HEK293 (cell line): Measurements from ENCODE around the gene CTSE.
A peak's percentile ranks its signal among the peaks of the same experiment; 100 is the strongest.

Source experiments
- CTCF ChIA-PET: fragments of 350-600 bp; formaldehyde crosslinking; extraction: SDS; loops from one replicate; lab custom pipeline; 2021; ENCODE audit warnings: antibody characterized with exemption; lab: Yijun Ruan, JAX
- POLR2A ChIA-PET: fragments of 300-600 bp; formaldehyde crosslinking; extraction: SDS; loops from one replicate; lab custom pipeline; 2020; ENCODE audit warnings: antibody characterized with exemption, inconsistent platforms; lab: Yijun Ruan, JAX
- H3K27ac ChIP-seq: fragments of 200-500 bp; sonication (Bioruptor generic); 2 replicates; pipeline ENCODE4 v1.5.1; 2014; ENCODE audit warnings: low read depth, low read length, control low read depth, inconsistent platforms; ENCODE audit errors: extremely low read depth
- H3K36me3 ChIP-seq, 2 experiments: fragments of 200-500 bp in 1 of 2; sonication (Bioruptor generic) in 1 of 2; 1 replicate in 1 of 2; 2 replicates in 1 of 2; pipeline ENCODE4 v1.5.1; 2014 to 2017; ENCODE audit warnings: inconsistent platforms in 2 of 2, low read length in 2 of 2; ENCODE audit not compliant: control insufficient read depth in 2 of 2, insufficient read depth in 1 of 2
- H3K4me1 ChIP-seq: fragments of 200-500 bp; sonication (Bioruptor generic); 2 replicates; pipeline ENCODE4 v1.5.1; 2014; ENCODE audit warnings: mild to moderate bottlenecking, low read length, inconsistent platforms; ENCODE audit not compliant: control insufficient read depth, insufficient read depth
- H3K4me3 ChIP-seq: 2 replicates; pipeline ENCODE4 v1.5.1; 2011; ENCODE audit warnings: low read depth, mild to moderate bottlenecking, control low read depth, low read length, moderate library complexity
- H3K9me3 ChIP-seq: fragments of 200-500 bp; sonication (Bioruptor generic); 2 replicates; pipeline ENCODE4 v1.5.1; 2014; ENCODE audit warnings: low read depth, low read length, inconsistent platforms; ENCODE audit not compliant: control insufficient read depth, insufficient read depth
- BCL6B ChIP-seq: fragments of 450-650 bp; formaldehyde crosslinking; IDR thresholded peaks from 2 replicates; pipeline ENCODE4 v1.5.1; 2017; ENCODE audit warnings: missing biosample characterization, missing genetic modification characterization
- GLIS2 ChIP-seq: fragments of 450-650 bp; formaldehyde crosslinking; IDR thresholded peaks from 2 replicates; pipeline ENCODE4 v1.5.1; 2016; ENCODE audit warnings: missing biosample characterization, missing genetic modification characterization
- KLF1 ChIP-seq: fragments of 450-650 bp; formaldehyde crosslinking; IDR thresholded peaks from 2 replicates; pipeline ENCODE4 v1.5.1; 2016; ENCODE audit warnings: missing biosample characterization, missing genetic modification characterization
- OSR2 ChIP-seq: fragments of 450-650 bp; formaldehyde crosslinking; IDR thresholded peaks from 2 replicates; pipeline ENCODE4 v1.5.1; 2016; ENCODE audit warnings: missing biosample characterization, missing genetic modification characterization
- SCRT1 ChIP-seq: fragments of 450-650 bp; formaldehyde crosslinking; IDR thresholded peaks from 2 replicates; pipeline ENCODE4 v1.5.1; 2016; ENCODE audit warnings: missing biosample characterization, missing genetic modification characterization, borderline replicate concordance
- ZIC2 ChIP-seq: fragments of 450-650 bp; formaldehyde crosslinking; IDR thresholded peaks from 2 replicates; pipeline ENCODE4 v1.5.1; 2016; ENCODE audit warnings: missing biosample characterization, missing genetic modification characterization
- ZNF114 ChIP-seq: fragments of 450-650 bp; formaldehyde crosslinking; IDR thresholded peaks from 2 replicates; pipeline ENCODE4 v1.5.0; 2017; ENCODE audit warnings: missing biosample characterization, missing genetic modification characterization
- ZNF138 ChIP-seq: fragments of 450-650 bp; formaldehyde crosslinking; IDR thresholded peaks from 2 replicates; pipeline ENCODE4 v1.5.1; 2016; ENCODE audit warnings: missing biosample characterization, missing genetic modification characterization, borderline replicate concordance
- ZNF366 ChIP-seq: fragments of 450-650 bp; formaldehyde crosslinking; conservative IDR thresholded peaks from 2 replicates; pipeline ENCODE4 v1.5.1; 2016; ENCODE audit warnings: missing biosample characterization, missing genetic modification characterization
- ZNF433 ChIP-seq: fragments of 450-650 bp; formaldehyde crosslinking; IDR thresholded peaks from 2 replicates; pipeline ENCODE4 v1.5.1; 2016; ENCODE audit warnings: missing biosample characterization, missing genetic modification characterization, low read depth
- ZNF449 ChIP-seq: fragments of 450-650 bp; formaldehyde crosslinking; IDR thresholded peaks from 2 replicates; pipeline ENCODE4 v1.5.1; 2017; ENCODE audit warnings: missing biosample characterization, mild to moderate bottlenecking, missing genetic modification characterization, moderate library complexity
- ZNF48 ChIP-seq: fragments of 450-650 bp; formaldehyde crosslinking; IDR thresholded peaks from 2 replicates; pipeline ENCODE4 v1.5.1; 2016; ENCODE audit warnings: missing biosample characterization, missing genetic modification characterization
- ZNF555 ChIP-seq: fragments of 450-650 bp; formaldehyde crosslinking; conservative IDR thresholded peaks from 2 replicates; pipeline ENCODE4 v1.5.1; 2017; ENCODE audit warnings: missing biosample characterization, mild to moderate bottlenecking, missing genetic modification characterization, inconsistent platforms
- ZNF629 ChIP-seq: fragments of 450-650 bp; formaldehyde crosslinking; IDR thresholded peaks from 2 replicates; pipeline ENCODE4 v1.5.1; 2017; ENCODE audit warnings: missing biosample characterization, missing genetic modification characterization
- ZNF645 ChIP-seq: fragments of 450-650 bp; formaldehyde crosslinking; IDR thresholded peaks from 2 replicates; pipeline ENCODE4; 2016; ENCODE audit warnings: missing biosample characterization, missing genetic modification characterization
- ZNF660 ChIP-seq: fragments of 450-650 bp; IDR thresholded peaks from 2 replicates; pipeline ENCODE4 v1.5.1; 2018; ENCODE audit warnings: missing biosample characterization, mild to moderate bottlenecking, missing genetic modification characterization
- ZNF76 ChIP-seq: fragments of 450-650 bp; formaldehyde crosslinking; IDR thresholded peaks from 2 replicates; pipeline ENCODE4; 2016; ENCODE audit warnings: low read depth, missing biosample characterization, missing genetic modification characterization, borderline replicate concordance
- ZNF792 ChIP-seq: fragments of 450-650 bp; formaldehyde crosslinking; IDR thresholded peaks from 2 replicates; pipeline ENCODE4 v1.5.1; 2016; ENCODE audit warnings: missing biosample characterization, missing genetic modification characterization
- ZSCAN16 ChIP-seq: fragments of 450-650 bp; formaldehyde crosslinking; IDR thresholded peaks from 2 replicates; pipeline ENCODE4 v1.5.1; 2016; ENCODE audit warnings: missing biosample characterization, missing genetic modification characterization
- ZSCAN5A ChIP-seq: fragments of 450-650 bp; formaldehyde crosslinking; IDR thresholded peaks from 2 replicates; pipeline ENCODE4 v1.5.1; 2016; ENCODE audit warnings: missing biosample characterization, missing genetic modification characterization

Gene CTSE

GRCh38 chr1:206029484-206029883 is 5.8 kb upstream of the CTSE start:
- H3K27ac ChIP-seq, result no peak overlapping the region
- no peak overlapping the region for H3K4me3 ChIP-seq
- ChIA-PET POLR2A (no interaction called here), CTCF (interaction anchor here (1.1 to 7.9 kb wide), 15 partner anchors 8 to 186 kb away, joined by 3 to 144 read pairs (median 5); no protein-coding TSS in a partner anchor)
- TF ChIP-seq ZIC2 (tag by site-specific recombination) (0 out of 2 replicates have a peak, but pooled peaks have one; percentile 52), ZNF792 (tag by site-specific recombination) (no peak)
- no peaks in the 10 kb centered on the region for H3K9me3 ChIP-seq
- no peaks in the 10 kb centered on the region for H3K36me3 ChIP-seq
- no peaks in the 10 kb centered on the region for H3K4me1 ChIP-seq

GRCh38 chr1:206025283-206025820 is 1.7 kb upstream of the CTSE start:
- TF ChIP-seq ZNF366 (tag by site-specific recombination) (no peak), ZNF138 (no peak), ZNF629 (no peak), GLIS2 (no peak), ZNF76 (tag by site-specific recombination) (no peak), ZNF660 (tag by site-specific recombination) (no peak), KLF1 (tag by site-specific recombination) (no peak), ZSCAN16 (tag by site-specific recombination) (no peak)
- ChIA-PET POLR2A (no interaction called here), CTCF (no interaction called here)
- no peaks in the 10 kb centered on the region for H3K4me1 ChIP-seq
- H3K9me3 ChIP-seq, result no peaks in the 10 kb centered on the region
- H3K36me3 ChIP-seq, result no peaks in the 10 kb centered on the region
- H3K27ac ChIP-seq, result no peak overlapping the region
- no peak overlapping the region for H3K4me3 ChIP-seq

GRCh38 chr1:206022766-206023165 is 929 bp downstream of the CTSE start:
- no peak overlapping the region for H3K4me3 ChIP-seq
- ChIA-PET POLR2A (no interaction called here), CTCF (interaction anchor here (1.0 to 2.8 kb wide), 2 partner anchors 8 to 46 kb away, joined by 3 to 19 read pairs; no protein-coding TSS in a partner anchor)
- no peaks in the 10 kb centered on the region for H3K36me3 ChIP-seq
- no peak for TF ChIP-seq ZSCAN5A (tag by site-specific recombination)
- TF ChIP-seq BCL6B (tag by site-specific recombination), result no peak
- TF ChIP-seq GLIS2, result no peak
- no peak for TF ChIP-seq ZNF555
- no peak for TF ChIP-seq ZNF645 (tag by site-specific recombination)
- no peak for TF ChIP-seq SCRT1 (tag by site-specific recombination)
- TF ChIP-seq OSR2 (tag by site-specific recombination), result no peak
- TF ChIP-seq ZNF114 (tag by site-specific recombination), result no peak
- no peak for TF ChIP-seq ZNF449
- no peak for TF ChIP-seq ZNF48
- TF ChIP-seq ZNF433 (tag by site-specific recombination), result no peak
- H3K4me1 ChIP-seq, result no peaks in the 10 kb centered on the region
- no peaks in the 10 kb centered on the region for H3K9me3 ChIP-seq
- H3K27ac ChIP-seq, result no peak overlapping the region
